ENCODE measurements around the gene PBRM1.

DNA sequence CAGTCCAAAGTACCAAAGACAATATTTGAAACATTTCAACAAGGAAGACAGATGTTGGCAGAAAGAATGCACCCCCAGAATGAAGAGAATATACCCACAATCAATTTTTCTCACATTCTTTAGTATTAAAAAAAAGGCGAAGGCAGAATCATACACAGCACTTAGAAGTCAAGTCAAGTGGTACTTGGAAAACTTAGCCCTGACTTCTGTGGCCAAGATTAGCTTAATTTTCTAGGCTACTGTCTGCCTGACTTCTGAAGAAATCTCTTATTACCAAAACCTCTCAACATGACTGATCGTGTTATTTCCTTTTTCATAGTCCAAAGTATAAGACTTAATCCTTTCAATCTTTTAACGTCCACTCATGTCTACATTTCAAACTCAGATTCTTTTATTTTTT is 60.7 kb downstream of the PBRM1 start:
- TF ChIP-seq, protein P1, sequence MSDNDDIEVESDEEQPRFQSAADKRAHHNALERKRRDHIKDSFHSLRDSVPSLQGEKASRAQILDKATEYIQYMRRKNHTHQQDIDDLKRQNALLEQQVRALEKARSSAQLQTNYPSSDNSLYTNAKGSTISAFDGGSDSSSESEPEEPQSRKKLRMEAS (IDR thresholded peaks at IDR 0.05; ENCODE audit: insufficient read depth, insufficient read length) = no peak
- no peak for TF ChIP-seq POLR2A (IDR thresholded peaks at IDR 0.05; ENCODE audit: low read depth, low read length)
- TF ChIP-seq POLR2AphosphoS5 (IDR thresholded peaks at IDR 0.05; ENCODE audit: insufficient read depth, low read depth, low read length) = no peak
- no peak for TF ChIP-seq GATA2 (IDR thresholded peaks at IDR 0.05; ENCODE audit: insufficient read depth, insufficient read length, low read depth, low read length)
